ENCODE results near the gene AMY2A.
"Not testable (repeated sequence)": the region's sequence is repeated elsewhere in the genome, so short reads cannot be mapped to it uniquely, and the experiment has no call there.

- TF ChIP-seq CTCF, EP300, POLR2A, POLR2AphosphoS5 (IDR thresholded peaks at IDR 0.05): not testable (repeated sequence)
Observed at GRCh38 chr1:103571289-103571688, 45.9 kb upstream of the AMY2A start, which contains the start of gene AMY2B.
